HG02938 (cell line): ENCODE measurements around the gene PLAC1.
A peak's percentile ranks its signal among the peaks of the same experiment; 100 is the strongest.

Source experiments
- ATAC-seq: cut with Tn5 transposase; IDR thresholded peaks from one replicate; pipeline ENCODE4 v1.9.1; 2021; ENCODE audit warnings: mild to moderate bottlenecking, moderate library complexity; ENCODE audit not compliant: unreplicated experiment

Gene PLAC1

DNA sequence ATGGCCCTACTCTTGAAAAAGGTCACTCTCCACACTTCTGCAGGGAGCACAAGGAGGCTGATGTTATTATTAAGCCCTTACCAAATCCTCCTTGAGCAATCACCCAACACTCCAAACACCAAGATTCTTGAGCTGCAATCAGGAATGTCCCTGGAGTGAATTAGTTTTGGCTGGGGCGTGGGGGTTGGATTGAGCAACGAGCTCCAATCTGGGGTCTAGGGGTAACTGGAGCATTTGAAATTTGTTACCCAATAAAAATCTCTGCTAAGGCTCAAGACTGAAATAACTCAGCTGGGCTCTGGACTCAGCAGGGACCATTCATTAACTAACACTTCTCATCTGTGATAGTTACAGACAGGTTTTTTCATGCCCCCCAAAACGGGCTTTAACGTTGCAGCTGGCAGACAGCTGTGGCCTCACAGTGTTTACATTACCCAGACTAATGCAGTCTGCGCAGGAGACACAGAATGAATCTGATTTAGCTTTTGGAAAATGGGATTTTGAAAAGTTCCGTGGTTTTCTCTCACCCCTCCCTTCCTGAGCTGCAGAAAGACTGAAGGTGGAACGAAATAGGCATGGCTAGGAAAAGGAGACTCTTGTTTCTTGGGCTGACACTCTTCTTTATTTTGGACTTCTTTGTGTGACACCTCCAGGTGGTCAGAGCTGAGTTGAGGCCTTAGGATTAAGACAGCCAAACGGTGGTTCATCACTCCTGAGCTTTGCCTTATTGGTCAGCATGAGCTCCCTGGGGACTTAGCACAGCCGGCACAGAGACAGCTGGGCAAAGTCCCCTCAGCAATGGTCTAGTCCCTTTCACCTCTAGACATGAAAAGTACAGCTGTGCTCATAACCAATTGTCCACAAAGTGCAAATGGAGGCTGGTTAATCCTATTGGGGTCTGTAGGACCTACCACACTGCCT lies 26.6 kb downstream of the PLAC1 start:
- ATAC-seq: no peak

DNA sequence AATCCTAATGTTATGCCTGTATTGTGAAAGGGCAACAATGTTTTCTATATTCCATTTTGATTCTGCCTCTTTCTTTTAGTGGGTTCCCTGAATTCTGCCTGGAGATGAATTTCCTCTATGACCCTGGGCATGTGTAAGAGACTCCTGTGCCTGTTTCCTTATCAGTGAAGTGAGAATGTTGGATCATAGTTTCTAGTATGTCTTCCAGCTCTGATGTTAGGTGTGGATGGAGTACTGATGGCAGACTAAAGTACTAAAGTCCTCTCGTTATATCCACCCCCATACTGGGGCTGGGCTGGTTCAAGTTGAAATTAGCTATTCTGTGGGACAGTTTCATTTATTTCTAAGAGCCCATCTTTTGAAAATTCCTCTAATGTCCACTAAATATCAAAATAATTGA lies 29.6 kb downstream of the PLAC1 start:
- ATAC-seq: no peak

DNA sequence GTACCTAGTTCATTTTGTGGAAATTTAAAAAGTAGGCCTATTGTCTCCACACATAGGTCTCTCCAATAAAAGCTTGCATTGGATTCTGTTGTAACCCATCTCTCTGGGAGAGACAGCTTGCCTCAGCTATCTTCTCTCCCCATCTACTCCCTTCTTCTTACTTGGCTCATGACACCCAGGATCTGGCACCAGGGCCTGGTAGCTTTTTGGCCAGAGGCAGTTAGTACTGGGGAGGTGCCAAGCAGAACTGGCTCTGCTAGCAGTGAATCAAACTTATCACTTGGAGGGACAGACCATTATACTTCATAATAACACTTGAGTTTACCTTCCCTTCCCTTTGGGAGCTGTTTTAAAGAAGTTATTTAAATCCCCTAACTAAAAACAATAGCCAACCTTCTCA lies 31.8 kb downstream of the PLAC1 start:
- ATAC-seq: no peak

DNA sequence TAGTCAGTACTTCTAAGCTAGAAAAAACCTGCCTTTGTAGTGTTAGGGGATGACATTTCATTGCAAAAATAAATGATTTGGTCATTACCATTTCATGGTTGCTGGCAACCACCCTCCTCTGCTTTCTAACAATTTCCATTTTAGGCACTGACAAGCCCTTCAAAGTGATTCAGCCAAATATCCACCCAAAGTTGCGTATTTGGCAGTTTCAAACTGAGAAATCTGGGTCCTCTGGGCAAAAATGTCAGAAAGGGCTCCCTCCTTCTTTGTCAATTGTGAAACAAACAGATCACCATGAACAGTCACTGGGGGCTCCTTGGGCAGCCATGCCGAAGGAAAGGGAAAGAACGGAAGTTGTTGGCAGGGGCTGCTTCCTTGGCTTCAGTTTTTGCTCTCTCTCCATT lies 33.0 kb downstream of the PLAC1 start:
- no peak for ATAC-seq

DNA sequence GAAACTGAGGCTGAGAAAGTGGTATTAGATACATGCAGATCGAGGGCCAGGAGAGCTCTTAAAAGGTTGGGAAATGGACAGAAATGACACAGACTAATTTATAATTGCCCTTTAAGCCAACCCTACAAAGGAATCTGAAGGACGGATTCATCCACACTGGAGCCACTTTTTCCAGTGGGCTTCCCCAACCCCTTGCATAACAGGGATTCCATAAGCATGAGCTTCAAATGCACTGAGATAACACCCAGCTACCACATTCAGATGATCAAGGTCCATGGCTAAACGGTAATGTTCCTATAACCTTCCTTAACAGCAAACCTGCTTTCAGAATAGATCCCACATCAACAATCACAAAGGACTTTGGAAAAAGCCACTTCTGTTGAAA lies 34.2 kb downstream of the PLAC1 start:
- ATAC-seq: no peak

DNA sequence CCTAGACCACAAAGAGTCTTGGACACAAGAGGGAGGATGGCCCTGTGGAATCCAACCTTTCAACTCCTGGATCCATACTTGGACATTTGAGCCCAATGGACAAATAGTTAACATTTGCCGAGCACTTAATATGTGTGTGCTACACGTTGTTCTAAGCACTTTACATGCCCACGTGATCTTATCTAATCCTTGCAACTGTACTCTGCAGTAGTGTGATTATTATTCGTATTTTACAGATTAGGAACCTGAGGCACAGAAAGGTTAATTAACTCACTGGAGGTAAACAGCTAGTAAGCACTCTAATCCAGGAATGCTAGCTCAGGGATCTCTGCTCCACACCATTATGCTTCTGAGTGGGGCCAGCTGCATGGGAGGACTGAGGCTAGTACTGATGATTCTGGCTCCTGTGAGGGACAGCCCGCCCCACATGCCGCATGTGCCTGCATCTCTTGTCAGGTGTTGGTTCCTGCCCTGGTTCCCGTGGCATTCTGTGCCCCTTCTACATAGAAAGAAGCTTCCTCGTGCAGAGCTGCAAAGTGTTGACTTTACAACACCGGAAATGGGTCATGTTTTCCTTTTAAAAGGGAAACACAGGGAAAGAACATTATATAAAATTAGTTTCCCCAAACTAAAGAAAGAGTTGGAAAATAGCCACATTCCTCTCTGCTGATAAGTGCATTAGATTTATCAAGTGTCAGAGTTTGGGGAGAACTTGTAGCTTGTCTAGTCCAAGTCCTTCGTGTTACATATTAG lies 34.8 kb downstream of the PLAC1 start:
- ATAC-seq: no peak

DNA sequence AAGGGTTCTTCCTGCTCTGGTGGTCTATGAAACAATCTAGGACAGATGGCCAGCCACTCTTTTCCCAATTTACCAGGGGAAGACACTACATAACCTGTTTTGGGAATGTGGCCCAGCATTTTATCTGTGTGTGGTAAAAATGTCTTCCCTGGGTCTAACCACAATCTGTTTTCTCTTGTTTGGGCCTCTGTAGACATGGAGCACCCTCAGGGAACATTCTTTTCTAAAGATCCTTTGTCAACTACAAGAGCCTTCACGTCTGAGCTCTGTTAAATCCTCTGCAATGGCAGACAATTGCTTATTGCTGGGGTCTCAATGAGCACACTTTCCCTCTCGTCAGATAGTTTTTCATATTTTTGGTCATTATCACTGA lies 35.5 kb downstream of the PLAC1 start:
- ATAC-seq: no peak

DNA sequence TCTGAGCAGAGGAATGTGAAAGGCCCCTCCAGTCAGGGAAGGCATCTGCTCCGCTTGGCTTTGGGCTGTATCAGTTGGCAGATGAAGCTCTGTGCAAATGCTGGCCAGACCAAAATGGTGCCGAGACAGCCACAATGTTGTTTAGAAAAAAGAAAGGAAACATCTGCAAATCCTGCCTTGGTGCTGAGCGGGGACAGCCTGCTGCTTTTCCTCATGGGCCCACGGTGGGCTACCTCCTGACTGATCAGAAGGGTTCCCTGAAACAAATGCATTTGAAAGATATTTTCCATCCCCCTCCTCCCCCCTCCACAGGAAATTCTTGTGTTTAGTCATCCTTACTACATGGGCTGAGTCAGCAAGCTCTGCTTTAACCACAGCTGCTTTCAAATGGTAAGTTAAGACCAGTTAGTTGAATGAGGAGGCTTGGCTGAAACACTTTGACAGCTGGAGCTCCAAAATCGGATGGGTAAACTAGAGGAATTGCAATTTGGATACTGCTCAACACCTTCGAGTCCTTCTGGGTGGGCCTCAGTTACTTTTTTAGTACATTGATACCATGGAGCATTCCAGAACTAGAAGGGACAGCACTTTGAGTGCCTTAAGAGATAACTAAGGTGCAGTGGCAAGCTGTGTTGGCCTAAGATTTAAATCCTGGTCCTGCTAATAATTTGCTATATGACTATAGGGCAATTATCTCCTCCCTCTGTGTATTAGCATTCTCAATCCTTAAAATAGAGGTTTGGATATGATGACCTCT lies 36.0 kb downstream of the PLAC1 start:
- ATAC-seq: peak; percentile 89

DNA sequence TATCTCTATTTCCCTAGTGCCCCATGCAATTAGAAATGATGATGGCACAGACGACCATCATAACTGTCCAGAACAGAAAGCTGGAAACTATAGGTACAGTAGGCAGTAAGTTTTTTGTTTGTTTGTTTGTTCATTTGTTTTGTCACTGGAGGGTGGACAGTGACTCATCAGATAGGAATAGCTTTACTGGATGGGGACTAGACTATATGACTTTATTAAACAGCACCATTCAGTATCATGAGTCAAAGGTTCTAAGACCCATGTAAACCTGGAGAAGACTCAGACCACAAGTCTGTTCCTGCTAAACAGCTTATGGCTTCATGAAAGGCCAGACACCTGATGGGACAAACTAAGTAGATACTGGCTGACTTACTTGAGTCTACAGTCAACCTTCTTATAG lies 38.4 kb downstream of the PLAC1 start:
- no peak for ATAC-seq

DNA sequence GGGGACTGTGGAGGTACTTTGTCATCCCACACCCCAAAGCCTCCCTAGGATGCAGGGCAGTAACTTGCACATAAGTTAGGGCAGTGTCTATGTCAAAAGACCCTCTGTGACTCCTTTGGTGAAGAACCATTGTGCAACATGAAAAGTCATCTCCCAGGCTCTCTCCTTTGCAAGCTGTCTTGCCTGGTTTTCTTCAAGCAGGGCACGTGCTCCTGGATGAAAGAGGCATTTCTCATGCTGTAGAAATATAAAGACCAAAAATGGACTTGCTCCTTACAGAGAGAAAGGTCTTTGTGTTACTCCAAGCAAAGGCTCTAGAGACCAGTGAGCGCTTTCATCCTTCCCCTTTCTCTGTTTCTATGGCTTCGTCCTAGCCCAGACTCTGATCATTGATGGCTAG lies 44.9 kb downstream of the PLAC1 start:
- no peak for ATAC-seq

DNA sequence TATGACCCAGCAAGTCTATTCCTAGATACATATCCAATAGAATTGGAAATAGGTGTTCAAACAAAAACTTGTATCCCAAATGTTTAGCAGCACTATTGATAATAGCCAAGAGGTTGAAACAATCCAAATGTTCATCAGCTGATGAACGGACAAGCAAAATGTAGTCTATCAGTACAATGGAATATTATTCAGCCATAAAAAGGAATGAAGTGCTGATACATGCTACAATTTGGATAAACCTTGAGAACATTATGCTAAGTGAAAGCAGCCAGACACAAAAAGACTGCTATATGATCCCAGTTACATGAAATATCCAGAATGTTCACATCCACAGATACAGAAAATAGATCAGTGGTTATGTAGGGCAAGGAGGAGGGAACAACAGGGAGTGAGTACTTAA lies 50.1 kb downstream of the PLAC1 start:
- no peak for ATAC-seq

DNA sequence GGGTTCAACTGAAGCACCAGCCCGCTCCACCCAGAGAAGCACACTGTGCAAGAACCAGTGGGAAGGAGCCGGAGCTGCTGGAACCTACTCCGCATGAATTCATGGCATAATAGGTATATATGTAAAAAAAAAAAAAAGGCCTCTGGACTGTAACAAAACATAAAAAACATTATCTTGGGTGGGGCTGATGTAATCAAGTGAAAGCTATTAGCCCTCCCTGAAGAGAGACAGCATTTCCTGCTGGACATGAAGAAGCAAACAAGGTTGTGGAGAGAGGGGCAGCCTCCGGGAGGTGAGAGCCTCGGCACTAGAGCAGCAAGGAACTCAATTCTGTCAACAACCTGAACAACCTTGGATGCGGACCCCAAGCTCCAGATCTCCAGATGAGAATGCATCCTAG lies 50.7 kb downstream of the PLAC1 start:
- ATAC-seq: no peak

DNA sequence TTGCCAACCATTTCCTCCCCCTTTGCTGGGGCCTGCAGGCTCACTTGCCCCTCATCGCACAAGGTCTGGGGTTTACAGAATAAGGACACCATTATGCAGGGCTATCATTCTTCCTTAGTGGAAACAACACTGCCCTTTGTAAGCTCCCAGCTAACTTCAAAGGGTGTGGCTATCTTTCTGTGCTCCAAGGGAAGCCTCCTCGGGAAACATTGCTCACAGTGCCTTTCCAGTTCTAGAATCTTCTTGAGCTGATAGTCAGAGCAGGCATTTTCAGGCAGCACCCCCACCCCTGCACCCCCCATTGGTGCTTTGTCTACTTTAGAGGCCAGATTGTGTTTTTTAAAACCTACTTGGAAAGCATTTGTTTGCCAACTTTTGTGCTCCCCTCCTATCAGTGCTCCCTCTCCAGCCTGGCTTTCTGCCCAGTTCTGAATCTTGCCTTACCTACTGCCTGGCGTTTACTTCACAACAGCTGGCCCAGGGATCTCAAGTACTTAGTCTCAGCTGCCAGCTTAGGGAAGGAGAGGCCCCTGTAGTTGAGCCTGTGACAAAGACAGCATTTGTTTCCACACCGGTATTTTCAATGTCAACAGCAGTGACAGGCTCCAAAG lies 53.5 kb downstream of the PLAC1 start:
- no peak for ATAC-seq

DNA sequence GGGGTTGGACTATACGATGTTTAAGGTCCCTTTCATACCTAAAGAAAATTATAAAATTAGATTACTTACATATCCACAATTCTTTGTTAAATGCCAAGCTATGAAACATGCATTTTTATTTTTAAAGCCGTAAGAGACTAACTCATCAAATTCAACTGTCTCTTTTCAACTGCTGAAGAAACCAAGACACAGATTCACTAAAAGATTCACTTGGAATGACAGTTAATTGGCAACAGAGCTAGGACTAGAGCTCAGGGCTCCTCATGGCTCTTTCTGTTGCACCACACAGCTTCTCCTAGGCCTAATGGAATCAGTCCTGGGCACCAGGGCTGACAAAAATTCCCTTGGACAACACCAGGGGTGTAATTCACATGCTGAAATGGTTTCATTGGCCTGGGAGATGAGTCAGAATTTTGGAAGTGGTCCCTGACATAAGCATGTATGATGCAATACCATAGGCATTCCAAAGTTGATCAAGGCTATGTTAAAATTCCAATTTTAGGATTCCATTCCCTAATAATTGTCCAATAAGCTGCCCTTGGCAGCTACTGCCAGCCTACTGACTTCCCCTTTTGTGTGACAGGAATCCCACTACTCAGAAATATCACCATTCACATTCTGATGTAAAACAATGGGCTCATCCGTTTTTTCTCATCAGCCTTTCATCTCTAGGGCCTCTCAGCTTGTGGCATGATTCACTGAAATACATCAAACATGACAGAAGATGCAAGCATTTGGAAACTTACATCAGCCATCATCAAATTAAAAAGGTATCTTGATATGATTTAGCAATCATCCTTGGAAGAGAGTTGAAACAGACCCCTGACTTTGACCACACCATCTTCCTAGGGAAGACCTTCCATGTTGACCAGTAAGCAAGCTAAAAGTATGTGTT lies 54.2 kb downstream of the PLAC1 start:
- ATAC-seq: no peak

DNA sequence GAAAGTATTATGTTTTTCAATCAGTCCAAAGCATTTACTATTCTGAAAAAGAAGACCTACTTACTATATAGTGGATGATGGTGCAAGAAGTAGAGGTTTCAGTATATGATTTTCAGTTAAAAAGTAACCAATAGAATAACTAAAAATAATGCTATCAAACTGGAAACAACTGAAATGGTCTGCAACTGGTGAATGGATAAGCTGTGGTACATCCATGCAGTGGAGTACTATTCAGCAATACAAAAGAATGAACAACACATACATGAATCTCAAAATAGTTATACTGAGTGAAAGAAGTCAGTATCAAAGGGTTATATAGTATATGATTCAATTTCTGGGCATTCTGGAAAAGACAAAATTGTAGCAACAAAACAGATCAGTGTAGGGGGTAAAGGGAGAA lies 55.9 kb downstream of the PLAC1 start:
- ATAC-seq: no peak

DNA sequence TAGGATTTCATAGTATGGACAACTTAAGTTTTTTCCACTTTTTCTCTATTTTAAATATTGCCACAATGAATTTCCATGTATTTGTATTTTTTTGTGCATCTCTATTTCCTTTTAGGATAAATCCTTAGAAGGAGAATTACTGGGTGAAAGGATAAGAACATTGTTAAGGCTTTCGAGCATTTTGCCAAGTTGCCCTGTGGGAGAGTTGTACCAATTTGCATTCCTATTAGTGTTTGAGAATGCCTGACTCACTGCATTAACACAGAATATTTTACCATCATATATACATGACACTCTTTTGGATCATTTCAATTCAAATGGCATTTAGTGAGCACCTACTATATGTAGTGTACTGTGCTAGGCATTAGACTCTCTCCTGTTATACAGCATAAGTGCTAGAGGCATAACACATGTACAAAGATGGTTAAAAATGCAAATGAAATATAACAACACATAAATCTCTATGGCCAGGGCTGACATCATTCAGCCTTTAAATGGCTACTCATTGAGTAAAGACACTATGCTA lies 57.0 kb downstream of the PLAC1 start:
- no peak for ATAC-seq

DNA sequence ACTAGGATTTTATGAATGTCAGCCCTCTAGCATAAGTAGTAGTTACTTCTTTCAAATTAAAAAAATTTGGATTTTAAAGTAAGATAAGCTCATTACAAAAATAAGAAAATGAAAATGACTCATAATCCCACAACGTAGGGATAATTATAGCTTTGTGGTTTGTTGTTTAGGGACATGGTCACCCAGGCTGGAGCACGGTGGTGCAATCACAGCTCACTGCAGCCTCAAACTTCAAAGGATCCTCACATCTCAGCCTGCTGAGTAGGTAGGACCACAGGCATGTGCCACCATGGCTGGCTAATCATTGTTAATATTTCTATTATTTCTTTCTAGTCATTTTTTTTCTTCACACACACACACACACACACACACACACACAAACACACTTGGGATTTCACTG lies 57.6 kb downstream of the PLAC1 start:
- ATAC-seq: no peak

DNA sequence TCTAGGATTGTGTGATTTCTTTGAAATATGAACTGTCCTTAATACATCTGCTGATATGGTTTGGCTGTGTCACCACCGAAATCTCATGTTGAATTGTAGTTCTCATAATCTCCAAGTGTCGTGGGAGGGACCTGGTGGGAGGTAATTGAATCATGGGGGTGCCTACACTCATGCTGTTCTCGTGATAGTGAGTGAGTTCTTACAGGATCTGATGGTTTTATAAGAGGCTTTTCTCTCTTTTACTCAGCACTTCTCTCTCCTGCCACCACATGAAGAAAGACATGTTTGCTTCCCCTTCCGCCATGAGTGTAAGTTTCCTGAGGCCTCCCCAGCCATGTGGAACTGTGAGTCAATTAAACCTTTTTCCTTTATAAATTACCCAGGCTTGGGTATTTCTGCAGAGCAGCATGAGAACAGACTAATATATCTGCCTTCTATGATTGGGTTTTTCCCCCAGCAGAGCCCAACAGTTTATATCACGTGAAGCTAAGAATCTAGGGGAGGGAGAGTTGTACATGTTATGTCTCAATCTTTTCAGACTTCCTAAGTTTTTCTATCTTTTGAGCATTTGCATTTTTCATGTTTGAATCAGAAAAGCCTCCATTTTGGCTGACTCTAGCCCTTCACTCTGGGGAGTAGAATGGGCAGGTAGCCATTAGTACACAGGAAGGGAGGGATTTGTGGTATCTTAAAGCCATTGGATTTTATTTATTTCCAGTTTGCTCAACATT lies 58.9 kb downstream of the PLAC1 start:
- ATAC-seq: no peak

DNA sequence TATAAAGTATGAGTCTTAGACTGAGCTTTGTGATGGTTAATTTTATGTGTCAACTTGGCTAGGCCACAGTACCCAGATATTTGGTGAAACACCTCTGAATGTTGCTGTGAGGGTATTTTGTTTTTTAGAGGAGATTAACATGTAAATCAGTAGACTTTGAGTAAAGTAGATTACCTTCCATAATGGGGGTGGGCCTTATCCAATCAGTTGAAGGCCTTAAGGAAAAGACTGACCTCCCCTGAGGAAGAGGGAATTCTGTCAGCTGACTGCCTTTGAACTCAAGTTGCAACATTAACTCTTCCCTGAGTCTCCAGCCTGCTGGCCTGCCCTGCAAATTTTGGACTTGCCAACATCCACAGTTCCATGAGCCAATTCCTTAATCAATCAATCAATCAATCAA lies 66.0 kb downstream of the PLAC1 start:
- no peak for ATAC-seq
